Stimulated activated CD8-positive, alpha-beta memory T cell treated with anti-CD3 and anti-CD28 coated beads, Interleukin-2, amount 100 ng/mL, for 48 hours (primary cell): Measurements from ENCODE around the gene MRGPRX1.
"Not testable (repeated sequence)": the region's sequence is repeated elsewhere in the genome, so short reads cannot be mapped to it uniquely, and the experiment has no call there.

Experiments used
- DNase-seq, 2 donors: peaks; one replicate each; pipeline ENCODE4 v3.0.0-alpha.2; 2020; ENCODE audit warnings: low read depth in 2 of 2

MRGPRX1 gene

DNA sequence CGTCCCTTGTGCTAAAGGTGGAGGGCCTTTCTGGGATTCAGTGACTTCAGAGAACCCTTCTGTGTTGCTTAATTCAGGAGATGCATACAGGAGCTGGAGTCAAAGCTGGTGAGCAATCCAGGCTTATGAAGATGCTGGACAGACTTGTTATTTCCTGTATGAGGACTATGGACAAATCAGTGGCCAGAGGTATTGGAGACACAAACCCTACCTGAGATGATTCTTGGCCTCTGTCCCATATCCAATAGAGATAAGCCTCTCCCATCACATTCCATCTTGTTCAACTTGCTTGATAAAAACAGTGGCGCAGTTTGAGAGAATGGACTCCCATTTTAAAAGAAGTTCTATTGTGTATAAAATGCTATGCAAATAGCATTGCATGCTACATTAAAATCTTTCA lies at the start of gene MRGPRX1:
TSS of gene MRGPRX1 (minus strand) at position 101 of the 400 bp plus-strand sequence. CDS start 4,630 bp downstream, outside the sequence.
- DNase-seq, result no peak

DNA sequence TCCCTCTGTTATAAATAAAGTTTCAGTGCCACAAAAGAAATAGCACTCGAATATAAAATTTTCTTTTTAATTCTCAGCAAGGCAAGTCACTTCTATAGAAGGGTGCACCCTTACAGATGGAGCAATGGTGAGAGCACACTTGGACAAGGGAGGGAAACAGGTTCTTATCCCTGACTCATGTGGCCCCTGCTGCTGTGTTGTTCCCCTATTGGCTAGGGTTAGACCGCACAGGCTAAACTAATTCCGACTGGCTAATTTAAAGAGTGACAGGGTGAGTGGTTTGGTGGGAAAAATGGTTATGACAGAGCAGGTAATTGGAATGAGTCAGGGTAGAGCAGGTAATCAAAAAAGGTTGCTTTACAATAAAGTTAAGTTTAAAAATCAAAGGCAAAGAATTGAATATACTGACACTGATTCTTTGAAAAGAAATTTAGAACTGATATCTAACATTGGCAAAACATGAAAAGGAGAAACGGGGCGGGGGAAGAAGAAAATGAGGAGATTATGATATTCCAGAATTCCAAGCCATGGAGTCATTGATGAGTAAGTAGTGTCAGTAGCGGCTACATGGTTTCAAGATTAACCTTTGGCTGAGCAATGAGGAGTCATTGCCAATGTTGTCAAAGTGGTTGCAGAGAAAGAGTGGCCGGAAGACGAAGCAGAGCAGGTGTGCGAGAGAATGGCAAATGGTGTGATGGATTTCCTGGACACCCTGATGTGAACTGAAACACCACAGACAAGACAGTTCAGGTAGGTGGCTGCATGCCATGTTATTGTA lies 48.4 kb upstream of the MRGPRX1 start:
- DNase-seq, result no peak

DNA sequence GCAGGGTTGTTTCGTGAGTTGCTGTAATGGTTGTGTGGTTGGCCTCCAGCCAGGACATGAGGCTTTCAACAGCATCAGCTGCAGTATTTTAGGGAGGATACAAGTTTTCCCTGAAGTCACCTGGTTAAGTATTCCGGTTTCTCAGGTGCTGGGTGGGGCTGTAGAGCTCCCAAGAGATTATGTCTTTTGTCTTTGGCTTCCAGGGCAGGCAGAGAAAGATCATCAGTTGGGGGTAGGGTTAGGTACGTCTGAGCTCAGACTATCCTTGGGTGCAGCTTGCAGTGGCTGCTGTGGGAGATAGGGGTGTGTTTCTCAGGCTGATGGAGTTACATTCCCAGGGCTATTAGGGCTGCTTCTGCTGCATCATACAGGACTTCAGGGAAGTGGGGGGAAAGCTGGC lies 47.5 kb upstream of the MRGPRX1 start:
- DNase-seq, result no peak

DNA sequence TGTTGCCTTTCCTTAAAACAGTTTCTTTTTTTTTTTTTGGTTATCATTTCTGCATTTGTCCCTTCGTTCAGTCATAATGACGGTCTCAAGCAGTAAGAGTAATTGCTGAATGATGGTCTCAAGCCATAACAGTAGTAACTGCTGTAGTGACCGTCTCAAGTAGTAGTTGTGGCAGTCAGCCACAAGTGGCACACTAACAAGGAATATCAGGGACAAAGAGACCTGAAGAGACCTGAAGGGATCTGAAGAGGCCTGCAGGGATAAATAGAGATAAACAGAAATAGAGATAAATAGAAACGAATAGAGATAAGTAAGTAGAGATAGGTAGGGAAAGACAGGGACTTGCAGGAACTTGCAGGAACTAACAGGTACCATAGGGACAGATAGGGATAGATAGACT lies 42.7 kb upstream of the MRGPRX1 start:
- DNase-seq, result no peak

DNA sequence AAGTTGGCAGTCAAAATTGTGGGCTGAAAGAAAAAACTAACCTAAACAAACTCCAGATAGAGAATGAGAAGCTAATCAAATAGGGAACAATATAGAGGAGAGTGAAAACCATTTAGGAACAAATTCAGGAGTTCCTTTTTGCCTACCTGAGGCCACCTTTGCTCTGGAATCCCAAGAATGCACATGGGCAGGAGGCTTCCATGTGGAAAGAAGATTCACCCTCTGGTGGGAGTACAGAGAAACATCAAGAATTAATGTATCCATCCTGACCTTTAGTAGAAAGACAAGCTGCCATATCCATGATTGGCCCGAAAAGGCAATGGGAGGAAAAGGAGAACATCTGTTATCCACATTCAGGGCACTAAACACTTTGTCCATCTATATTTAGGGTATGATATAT lies 35.0 kb upstream of the MRGPRX1 start:
- DNase-seq, result no peak

DNA sequence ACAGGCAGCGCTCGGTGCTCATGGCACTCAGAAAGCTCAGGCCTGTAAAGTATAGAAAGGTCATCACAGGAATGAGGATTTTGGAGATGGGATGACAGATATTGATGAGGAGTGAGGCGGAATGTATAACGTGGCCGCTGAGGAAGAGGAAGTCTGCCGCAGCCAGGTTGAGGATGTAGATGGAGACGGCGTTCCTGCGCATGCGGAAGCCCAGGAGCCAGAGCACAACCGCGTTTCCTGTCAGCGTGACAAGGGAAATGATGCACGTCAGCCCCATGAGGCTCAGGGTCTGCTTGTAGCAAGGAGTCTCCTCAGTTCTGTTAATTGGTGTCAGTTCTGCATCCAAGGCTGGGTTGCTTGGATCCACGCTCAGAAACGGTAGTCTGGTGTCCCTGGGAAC lies 33.1 kb upstream of the MRGPRX1 start:
- no peak for DNase-seq

DNA sequence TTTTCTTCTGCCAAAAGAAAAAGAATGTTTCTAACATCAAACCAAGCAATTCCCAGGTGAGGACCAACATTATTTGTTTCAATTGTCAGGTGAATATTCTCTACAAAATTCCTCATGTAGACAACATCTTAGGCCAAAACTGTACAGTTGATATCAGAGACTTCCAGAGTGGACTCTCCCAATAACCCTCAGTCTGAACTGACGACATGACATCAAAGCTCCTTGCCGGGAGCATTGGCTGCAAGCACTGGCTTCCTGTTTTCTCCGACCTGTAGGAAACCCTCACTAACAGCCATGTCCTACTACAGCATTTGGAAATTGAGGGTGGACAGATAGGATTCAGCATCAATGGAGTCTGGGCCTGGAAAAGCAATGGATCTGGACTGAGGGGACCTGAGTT lies 30.5 kb upstream of the MRGPRX1 start:
- DNase-seq, result no peak

DNA sequence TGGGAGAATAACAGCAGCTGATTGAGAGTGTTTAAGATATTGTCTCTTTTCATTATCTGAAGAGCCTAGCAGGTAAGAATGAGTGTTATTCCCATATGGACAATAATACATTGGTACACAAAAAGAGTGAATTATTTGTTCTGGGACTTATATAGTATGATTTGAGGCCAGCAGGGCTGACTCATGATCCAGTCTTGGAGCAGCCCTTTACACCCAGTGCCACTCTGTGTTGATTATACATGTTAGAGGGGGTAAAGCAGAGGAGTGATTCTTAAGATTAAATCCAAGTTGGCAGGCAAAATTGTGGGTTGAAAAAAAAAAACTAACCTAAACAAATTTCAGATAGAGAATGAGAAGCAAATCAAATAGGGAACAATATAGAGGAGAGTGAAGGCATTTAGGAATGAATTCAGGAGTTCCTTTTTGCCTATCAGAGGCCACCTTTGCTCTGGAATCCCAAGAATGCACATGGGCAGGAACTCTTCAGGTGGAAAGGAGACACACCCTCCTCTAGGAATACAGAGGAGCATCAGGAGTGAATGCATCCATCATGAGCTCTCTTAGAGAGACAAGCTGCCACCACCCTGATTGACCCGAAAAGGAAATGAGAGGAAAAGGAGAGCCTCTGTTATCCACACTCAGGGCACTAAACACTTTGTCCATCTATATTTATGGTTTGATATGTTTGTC lies 19.2 kb upstream of the MRGPRX1 start:
- DNase-seq, result no peak

DNA sequence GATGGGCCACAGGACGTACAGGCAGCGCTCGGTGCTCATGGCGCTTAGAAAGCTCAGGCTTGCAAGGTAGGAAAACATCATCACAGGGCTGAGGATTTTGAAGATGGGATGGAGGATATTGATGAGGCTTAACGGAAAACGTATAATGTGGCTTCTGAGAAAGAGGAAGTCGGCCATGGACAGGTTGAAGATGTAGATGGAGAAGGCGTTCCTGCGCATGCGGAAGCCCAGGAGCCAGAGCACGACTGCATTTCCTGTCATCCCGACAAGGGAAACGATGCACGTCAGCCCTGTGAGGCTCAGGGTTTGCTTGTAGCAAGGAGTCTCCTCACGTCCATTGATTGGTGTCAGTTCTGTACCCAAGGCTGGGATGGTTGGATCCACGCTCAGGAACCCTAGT lies 17.4 kb upstream of the MRGPRX1 start:
- no peak for DNase-seq

DNA sequence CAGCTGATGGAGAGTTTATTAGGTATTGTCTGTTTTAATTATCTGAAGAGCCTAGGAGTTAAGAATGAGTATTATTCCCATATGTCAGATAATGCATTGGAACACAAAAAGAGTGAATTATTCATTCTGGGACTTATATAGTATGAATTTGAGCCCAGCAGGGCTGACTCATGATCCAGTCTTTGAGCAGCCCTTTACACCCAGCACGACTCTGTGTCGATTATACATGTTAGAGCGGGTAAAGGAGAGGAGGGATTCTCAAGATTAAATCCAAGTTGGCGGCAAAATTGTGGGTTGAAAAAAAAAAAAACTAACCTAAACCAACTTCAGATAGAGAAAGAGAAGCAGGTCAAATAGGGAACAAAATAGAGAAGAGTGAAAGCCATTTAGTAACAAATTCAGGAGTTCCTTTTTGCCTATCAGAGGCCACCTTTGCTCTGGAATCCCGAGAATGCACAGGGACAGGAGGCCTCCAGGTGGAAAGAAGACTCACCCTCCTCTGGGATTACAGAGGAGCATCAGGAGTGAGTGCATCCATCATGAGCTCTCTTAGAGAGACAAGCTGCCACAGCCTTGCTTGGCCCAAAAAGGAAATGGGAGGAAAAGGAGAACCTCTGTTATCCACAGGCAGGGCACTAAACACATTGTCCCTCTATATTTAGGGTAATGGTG lies 3.1 kb downstream of the MRGPRX1 start:
- DNase-seq, result no peak

DNA sequence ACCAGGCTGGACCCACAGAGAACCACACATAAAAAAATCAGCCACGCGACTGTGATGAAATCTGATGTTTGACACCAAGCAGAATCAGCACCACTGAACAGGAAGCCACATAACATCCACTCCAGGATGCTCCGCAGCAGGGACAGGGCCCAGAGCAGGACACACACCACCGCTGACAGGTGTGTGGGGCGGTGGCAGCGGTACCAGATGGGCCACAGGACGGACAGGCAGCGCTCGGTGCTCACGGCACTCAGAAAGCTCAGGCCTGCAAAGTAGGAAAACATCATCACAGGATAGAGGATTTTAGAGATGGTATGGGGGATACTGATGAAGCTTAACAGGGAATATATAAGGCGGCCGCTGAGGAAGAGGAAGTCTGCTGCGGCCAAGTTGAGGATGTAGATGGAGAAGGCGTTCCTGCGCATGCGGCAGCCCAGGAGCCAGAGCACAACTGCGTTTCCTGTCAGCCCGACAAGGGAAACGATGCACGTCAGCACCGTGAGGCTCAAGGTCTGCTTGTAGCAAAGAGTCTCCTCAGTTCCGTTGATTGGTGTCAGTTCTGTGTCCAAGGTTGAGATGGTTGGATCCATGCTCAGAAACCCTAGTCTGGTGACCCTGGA lies 4.9 kb downstream of the MRGPRX1 start:
- DNase-seq, result no peak

DNA sequence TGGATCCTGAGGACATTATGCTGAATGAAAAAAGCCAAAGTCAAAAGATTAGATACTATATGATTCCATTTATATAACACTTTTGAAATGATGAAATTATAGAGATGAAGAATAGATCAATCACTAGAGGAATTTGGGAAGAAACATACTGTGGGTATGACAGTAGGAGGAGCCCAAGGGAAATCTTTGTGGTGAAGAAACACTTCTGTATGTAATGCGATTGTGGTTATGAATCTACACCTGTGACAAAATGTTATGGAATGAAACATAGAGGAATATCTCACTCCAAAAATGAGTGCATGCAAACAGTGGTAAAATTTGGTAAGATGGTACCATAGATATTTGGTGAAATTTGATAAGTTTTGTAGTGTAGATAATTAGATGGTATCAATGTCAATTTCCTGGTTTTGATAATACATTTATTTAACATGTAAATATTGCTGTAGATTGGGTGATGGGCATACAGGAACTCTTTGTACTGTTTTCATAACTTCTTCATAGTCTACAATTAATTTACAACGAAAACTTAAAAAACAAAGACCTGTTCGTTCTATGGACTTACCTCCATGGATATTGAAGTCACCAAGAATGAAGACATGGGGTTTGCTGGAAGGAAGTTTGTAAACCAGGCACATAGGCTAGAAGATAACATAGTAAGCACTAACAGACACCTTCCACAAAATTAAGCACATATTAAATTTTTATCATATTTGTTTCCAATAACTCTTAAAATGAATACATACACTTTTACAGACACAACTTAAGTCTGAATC lies 11.5 kb downstream of the MRGPRX1 start:
- DNase-seq, result no peak

DNA sequence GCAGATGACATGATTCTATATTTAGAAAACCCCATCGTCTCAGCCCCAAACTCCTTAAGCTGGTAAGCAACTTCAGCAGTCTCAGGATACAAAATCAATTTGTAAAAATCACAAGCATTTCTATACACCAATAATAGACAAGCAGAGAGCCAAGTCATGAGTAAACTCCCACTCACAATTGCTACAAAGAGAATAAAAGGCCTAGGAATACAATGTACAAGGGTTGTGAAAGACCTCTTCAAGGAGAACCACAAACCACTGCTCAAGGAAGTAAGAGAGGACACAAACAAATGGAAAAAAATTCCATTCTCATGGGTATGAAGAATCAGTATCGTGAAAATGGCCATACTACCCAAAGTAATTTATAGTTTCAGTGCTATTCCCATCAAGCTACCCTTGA lies 13.8 kb downstream of the MRGPRX1 start:
- DNase-seq, result not testable (repeated sequence)

DNA sequence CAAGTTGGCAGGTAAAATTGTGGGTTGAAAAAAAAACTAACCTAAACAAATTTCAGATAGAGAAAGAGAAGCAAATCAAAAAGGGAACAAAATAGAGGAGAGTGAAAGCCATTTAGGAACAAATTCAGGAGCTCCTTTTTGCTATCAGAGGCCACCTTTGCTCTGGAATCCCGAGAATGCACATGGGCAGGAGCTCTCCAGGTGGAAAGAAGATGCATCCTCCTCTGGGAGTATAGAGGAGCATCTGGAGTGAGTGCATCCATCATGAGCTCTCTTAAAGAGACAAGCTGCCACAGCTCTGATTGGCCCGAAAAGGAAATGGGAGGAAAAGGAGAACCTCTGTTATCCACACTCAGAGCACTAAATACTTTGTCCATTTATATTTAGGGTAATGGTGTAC lies 26.3 kb downstream of the MRGPRX1 start:
- no peak for DNase-seq

DNA sequence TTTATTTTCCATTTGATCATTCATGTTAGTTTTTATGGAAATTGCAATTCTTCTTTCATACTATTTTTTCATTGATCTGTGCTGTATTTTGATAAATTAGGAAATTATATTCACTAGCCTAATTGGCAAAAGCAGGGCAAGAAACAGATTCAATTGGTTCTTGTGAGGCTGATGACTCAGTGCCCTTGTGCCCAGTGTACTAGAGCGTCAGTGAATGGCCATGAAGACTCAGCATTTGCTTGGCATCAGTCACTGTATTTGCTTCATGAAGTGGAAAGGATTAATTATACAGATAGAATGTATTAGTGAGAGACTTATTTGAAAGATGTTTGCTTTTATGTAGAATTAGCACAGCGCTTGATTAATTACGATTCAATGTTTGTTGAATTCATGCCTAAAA lies 31.8 kb downstream of the MRGPRX1 start:
- no peak for DNase-seq

DNA sequence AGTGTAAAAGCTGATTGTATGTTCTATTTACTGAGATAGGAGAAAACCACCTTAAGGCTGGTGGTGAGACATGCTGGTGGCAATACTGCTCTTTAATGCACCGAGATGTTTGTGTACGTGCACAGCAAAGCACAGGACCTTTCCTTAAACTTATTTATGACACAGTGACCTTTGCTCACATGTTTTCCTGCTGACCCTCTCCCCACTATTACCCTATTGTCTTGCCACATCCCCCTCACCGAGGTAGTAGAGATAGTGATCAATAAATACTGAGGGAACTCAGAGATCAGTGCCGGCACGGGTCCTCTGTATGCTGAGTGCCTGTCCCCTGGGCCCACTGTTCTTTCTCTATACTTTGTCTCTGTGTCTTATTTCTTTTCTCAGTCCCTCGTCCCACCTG lies 38.6 kb downstream of the MRGPRX1 start:
- not testable (repeated sequence) for DNase-seq

DNA sequence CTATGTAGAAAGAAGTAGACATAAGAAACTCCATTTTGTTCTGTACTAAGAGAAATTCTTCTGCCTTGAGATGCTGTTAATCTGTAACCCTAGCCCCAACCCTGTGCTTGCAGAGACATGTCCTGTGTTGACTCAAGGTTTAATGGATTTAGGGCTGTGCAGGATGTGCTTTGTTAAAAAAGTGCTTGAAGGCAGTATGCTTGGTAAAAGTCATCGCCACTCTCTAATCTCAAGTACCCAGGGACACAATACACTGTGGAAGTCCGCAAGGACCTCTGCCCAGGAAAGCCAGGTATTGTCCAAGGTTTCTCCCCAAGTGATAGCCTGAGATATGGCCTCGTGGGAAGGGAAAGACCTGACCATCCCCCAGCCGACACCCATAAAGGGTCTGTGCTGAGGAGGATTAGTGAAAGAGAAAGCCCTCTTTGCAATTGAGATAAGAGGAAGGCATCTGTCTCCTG lies 39.0 kb downstream of the MRGPRX1 start:
- not testable (repeated sequence) for DNase-seq

DNA sequence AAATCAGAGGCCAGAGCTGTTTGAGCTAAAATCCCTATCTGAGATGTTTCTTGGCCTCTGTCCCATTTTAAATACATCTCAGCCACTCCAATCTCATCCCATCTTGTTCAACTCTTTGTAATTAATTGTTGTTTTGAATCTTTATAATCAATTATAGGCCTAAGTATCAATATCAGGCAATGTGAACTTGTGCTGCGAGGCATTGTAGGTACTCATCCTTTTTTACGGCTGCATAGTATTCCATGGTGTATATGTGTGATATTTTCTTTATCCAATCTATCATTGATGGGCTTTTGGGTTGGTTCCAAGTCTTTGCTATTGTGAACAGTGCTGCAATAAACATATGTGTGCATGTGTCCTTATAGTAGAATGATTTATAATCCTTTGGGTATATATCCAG lies 47.5 kb downstream of the MRGPRX1 start:
- DNase-seq, result not testable (repeated sequence)

DNA sequence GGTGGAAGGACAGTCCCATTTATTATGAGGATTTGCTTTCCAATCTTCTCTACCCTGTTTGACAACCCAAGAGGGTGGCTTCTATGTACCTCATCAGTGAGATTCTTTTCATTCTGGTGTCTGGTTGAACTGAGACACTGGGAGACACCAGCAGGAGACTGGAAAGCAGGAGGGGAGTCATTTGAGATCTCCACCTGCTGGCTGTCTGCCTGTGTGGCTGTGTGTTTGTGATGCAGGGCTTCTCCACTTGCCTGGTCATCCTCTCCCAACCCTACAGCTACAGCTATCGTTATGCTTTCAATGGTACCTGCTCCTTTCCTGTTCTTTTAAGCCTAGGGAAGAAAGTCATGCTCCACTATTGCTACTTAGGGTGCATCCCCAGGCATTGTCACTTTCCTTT lies 48.6 kb downstream of the MRGPRX1 start:
- DNase-seq, result no peak
